ENCODE measurements around the gene DRG2. TPM values are rescaled to one million over a fixed set of nuclear protein-coding genes. Genes with fewer than 3 reads are reported as not detected.

Gene DRG2
- total and polyA plus RNA-seq, 10 of the 15 experiments (the other 5 are each of a cell fraction or from before 2014, with no cell fraction given) = 9.1 to 64.8 (median 45.7) TPM

- no peak for TF ChIP-seq CTCF (IDR thresholded peaks at IDR 0.05 in 2 of 3, conservative IDR thresholded peaks at IDR 0.05 in 1 of 3; ENCODE audit: control insufficient read depth in 2 of 3, extremely low read depth in 1 of 3, insufficient read depth in 1 of 3, low read depth in 3 of 3, low read length in 3 of 3)
- no peak for TF ChIP-seq ETV6 (conservative IDR thresholded peaks at IDR 0.05 in 1 of 2, IDR thresholded peaks at IDR 0.05 in 1 of 2; ENCODE audit: borderline replicate concordance in 1 of 2, low read depth in 1 of 2)
Measured at GRCh38 chr17:18105027-18105426, 17.3 kb downstream of the DRG2 start (continued).

- no peak overlapping the region for H2AFZ ChIP-seq (ENCODE audit: control insufficient read depth, low read depth, low read length)
- ChIA-PET SMC1A (ENCODE audit: uncharacterized antibody, unreplicated experiment) (no interaction called here), CTCF (no interaction called here), RAD21 (ENCODE audit: unreplicated experiment) (no interaction called here), POLR2A (no interaction called here)
- DNase-seq (ENCODE audit: low read depth, low spot score) (no peak), ATAC-seq (no peak), FAIRE-seq (no peak)
- H4K20me1 ChIP-seq (ENCODE audit: control insufficient read depth, insufficient read depth) = no peaks in the 10 kb centered on the region
- H3K4me1 ChIP-seq (ENCODE audit: control insufficient read depth, insufficient read depth, low read length) = no peaks in the 10 kb centered on the region
- no peaks in the 10 kb centered on the region for H3K27me3 ChIP-seq (replicated peaks in 1 of 2; ENCODE audit: control insufficient read depth in 2 of 2, insufficient read depth in 2 of 2, low read length in 1 of 2)
- no peak overlapping the region for H3K9ac ChIP-seq (ENCODE audit: control insufficient read depth, insufficient read depth, low read length)
- WGBS (ENCODE audit: insufficient coverage, insufficient replicate concordance, low lambda C conversion rate, missing lambda C conversion rate) = 98% methylated on average over 6 of the region's 6 CpGs
- H3K4me2 ChIP-seq (ENCODE audit: control insufficient read depth, insufficient read depth) = no peak overlapping the region
- intact Hi-C loops (cut with micrococcal nuclease; ENCODE audit: unreplicated experiment) = no loop called here
- peaks cover 2% of the 10 kb centered on the region in 2 experiments; a peak in 3 of 4 replicates for H3K36me3 ChIP-seq (ENCODE audit: control insufficient read depth in 2 of 2, insufficient read depth in 2 of 2, low read length in 1 of 2)
- H3K27ac ChIP-seq (ENCODE audit: control insufficient read depth, insufficient read depth) = no peak overlapping the region
- BruUV-seq (replicated peaks) = no TSS peak
- in situ Hi-C loops (cut with MboI) = no loop called here
- TF ChIP-seq POLR2AphosphoS2 (IDR thresholded peaks at IDR 0.05; ENCODE audit: low read depth, low read length) = no peak
- no peak for TF ChIP-seq MYB (IDR thresholded peaks at IDR 0.05; ENCODE audit: borderline replicate concordance, low read depth, low read length)
- no peak for TF ChIP-seq ZBED1 (IDR thresholded peaks at IDR 0.05; ENCODE audit: borderline replicate concordance)
- no peak for TF ChIP-seq HDGF (IDR thresholded peaks at IDR 0.05)
- TF ChIP-seq SIN3A (IDR thresholded peaks at IDR 0.05; ENCODE audit: low read depth, low read length) = no peak
- TF ChIP-seq ATF3 (IDR thresholded peaks at IDR 0.05; ENCODE audit: borderline replicate concordance, extremely low read depth, low read depth, low read length) = no peak
- no peak for TF ChIP-seq MXI1 (IDR thresholded peaks at IDR 0.05; ENCODE audit: low read depth, low read length)
- TF ChIP-seq SMAD1 (IDR thresholded peaks at IDR 0.05; ENCODE audit: low read depth, partially characterized antibody) = no peak
- TF ChIP-seq TAF1 (IDR thresholded peaks at IDR 0.05; ENCODE audit: borderline replicate concordance, low read depth, low read length) = no peak
- no peak for TF ChIP-seq PML (IDR thresholded peaks at IDR 0.05; ENCODE audit: low read length)
- TF ChIP-seq FOXK2 (IDR thresholded peaks at IDR 0.05) = no peak
- TF ChIP-seq EGR1 (IDR thresholded peaks at IDR 0.05; ENCODE audit: borderline replicate concordance in 1 of 2, low read depth in 2 of 2, low read length in 2 of 2) = no peak
- TF ChIP-seq SMARCA5 (IDR thresholded peaks at IDR 0.05) = no peak
- no peak for TF ChIP-seq ZSCAN29 (IDR thresholded peaks at IDR 0.05)
- no peak for TF ChIP-seq RELB (IDR thresholded peaks at IDR 0.05; ENCODE audit: low read depth)
- no peak for TF ChIP-seq KDM1A (IDR thresholded peaks at IDR 0.05; ENCODE audit: borderline replicate concordance)
- no peak for TF ChIP-seq TCF3 (IDR thresholded peaks at IDR 0.05; ENCODE audit: borderline replicate concordance, insufficient read depth, low read depth, low read length)
- TF ChIP-seq HDAC2 (IDR thresholded peaks at IDR 0.05) = no peak
- TF ChIP-seq CHD1 (IDR thresholded peaks at IDR 0.05; ENCODE audit: low read depth, low read length) = no peak
- no peak for TF ChIP-seq ZZZ3 (IDR thresholded peaks at IDR 0.05; ENCODE audit: control insufficient read depth, insufficient read length, low read depth)
- no peak overlapping the region for H3K4me3 ChIP-seq
- no peaks in the 10 kb centered on the region for H3K79me2 ChIP-seq (ENCODE audit: control insufficient read depth, insufficient read depth, low read length)
- H3K9me3 ChIP-seq (replicated peaks; ENCODE audit: control insufficient read depth, insufficient read depth, low read length) = no peaks in the 10 kb centered on the region
Measured at GRCh38 chr17:18105595-18105994, 17.8 kb downstream of the DRG2 start.
